GM18519 (cell line): Measurements from ENCODE around the gene TRABD2B.
A peak's percentile ranks its signal among the peaks of the same experiment; 100 is the strongest.

Experiments used
- ATAC-seq: cut with Tn5 transposase; IDR thresholded peaks from one replicate; pipeline ENCODE4 v1.9.1; 2021; ENCODE audit warnings: mild to moderate bottlenecking, moderate library complexity; ENCODE audit not compliant: unreplicated experiment, low FRiP score

TRABD2B gene

GRCh38 chr1:47765742-47766485, 231.3 kb downstream of the TRABD2B start:
- ATAC-seq = no peak

GRCh38 chr1:47765236-47765635, 231.9 kb downstream of the TRABD2B start:
- no peak for ATAC-seq

- ATAC-seq = no peak
Observed at GRCh38 chr1:47764461-47765046, 232.6 kb downstream of the TRABD2B start.

GRCh38 chr1:47763591-47764171, 233.5 kb downstream of the TRABD2B start:
- ATAC-seq = no peak

- ATAC-seq = no peak
Observed at GRCh38 chr1:47761974-47762373, 235.2 kb downstream of the TRABD2B start.

- no peak for ATAC-seq
Observed at GRCh38 chr1:47761201-47761930, 235.8 kb downstream of the TRABD2B start.

GRCh38 chr1:47759936-47760629, 237.1 kb downstream of the TRABD2B start:
- ATAC-seq = no peak

- ATAC-seq = no peak
Observed at GRCh38 chr1:47759251-47759935, 237.8 kb downstream of the TRABD2B start.

- ATAC-seq = no peak
Observed at GRCh38 chr1:47758341-47759250, 238.6 kb downstream of the TRABD2B start.

GRCh38 chr1:47757226-47757975, 239.8 kb downstream of the TRABD2B start:
- ATAC-seq = no peak

- no peak for ATAC-seq
Observed at GRCh38 chr1:47756411-47756810, 240.8 kb downstream of the TRABD2B start.

GRCh38 chr1:47756006-47756405, 241.2 kb downstream of the TRABD2B start:
- no peak for ATAC-seq

- ATAC-seq = no peak
Observed at GRCh38 chr1:47755101-47755990, 241.8 kb downstream of the TRABD2B start.

- no peak for ATAC-seq
Observed at GRCh38 chr1:47754221-47754620, 243.0 kb downstream of the TRABD2B start.

GRCh38 chr1:47753808-47754207, 243.4 kb downstream of the TRABD2B start:
- ATAC-seq = peak; percentile 52

GRCh38 chr1:47752559-47752958, 244.6 kb downstream of the TRABD2B start:
- ATAC-seq = no peak

GRCh38 chr1:47751996-47752451, 245.2 kb downstream of the TRABD2B start:
- ATAC-seq = no peak
